ENCODE measurements around the gene NSD1. TPM values are rescaled to one million over a fixed set of nuclear protein-coding genes. Genes with fewer than 3 reads are reported as not detected.
"Not testable (repeated sequence)": the region's sequence is repeated elsewhere in the genome, so short reads cannot be mapped to it uniquely, and the experiment has no call there.

Gene NSD1
- total RNA-seq, 1 experiment from 2014 or later = 43.4 TPM

GRCh38 chr5:177301503-177302165, 168.1 kb downstream of the NSD1 start:
- no peaks in the 10 kb centered on the region for H3K27me3 ChIP-seq (ENCODE audit: control insufficient read depth, insufficient read depth, low read length)
- no peak for DNase-seq
- H3K36me3 ChIP-seq (replicated peaks; ENCODE audit: control insufficient read depth, insufficient read depth, low read length) = peaks cover 15% of the 10 kb centered on the region
- no peak overlapping the region for H3K4me3 ChIP-seq (ENCODE audit: insufficient read depth, low read depth, low read length)

DNA sequence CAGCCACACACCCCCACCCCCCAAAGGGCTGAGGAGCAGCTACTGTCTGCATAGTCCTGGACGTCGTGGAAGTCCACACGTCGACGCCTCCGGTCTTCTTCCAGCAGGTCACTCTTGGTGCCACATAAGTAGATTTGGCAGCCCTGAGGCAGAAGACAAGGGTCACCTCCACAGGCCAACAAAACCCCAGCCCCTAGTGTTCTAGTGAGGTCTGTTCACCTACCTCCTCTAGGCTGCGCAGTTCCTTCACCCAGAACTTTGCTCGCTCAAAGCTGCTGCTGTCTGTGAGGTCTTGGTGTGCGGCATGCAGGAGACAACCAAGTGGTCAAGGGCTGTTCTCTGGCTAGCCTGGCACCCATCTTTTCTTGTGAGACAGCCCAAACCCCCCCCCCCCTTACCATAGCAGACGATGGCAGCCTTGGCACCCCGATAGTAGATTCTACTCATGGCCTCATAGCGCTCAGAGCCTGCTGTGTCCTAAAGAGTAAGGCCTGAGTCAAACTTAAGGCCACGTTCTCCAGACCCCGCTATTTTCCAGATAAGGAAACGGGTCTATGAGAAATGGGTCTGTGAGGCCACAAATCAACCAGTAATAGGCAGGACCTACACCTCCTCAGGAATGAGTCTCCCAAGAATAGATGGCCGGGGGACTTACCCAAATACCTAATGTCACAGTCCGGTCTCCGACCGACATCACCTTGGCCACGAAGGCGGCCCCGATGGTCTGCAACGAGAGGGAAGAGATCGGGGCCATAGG, 169.0 kb downstream of the NSD1 start:
- Histone ChIP-seq H3K4me3 (ENCODE audit: insufficient read depth, low read depth, low read length) (peak overlapping the region; percentile 92), H3K36me3 (replicated peaks; ENCODE audit: control insufficient read depth, insufficient read depth, low read length) (peaks cover 18% of the 10 kb centered on the region), H3K27me3 (ENCODE audit: control insufficient read depth, insufficient read depth, low read length) (no peaks in the 10 kb centered on the region)
- peak; percentile 63 for DNase-seq

- Histone ChIP-seq H3K36me3 (replicated peaks; ENCODE audit: control insufficient read depth, insufficient read depth, low read length) (peaks cover 16% of the 10 kb centered on the region), H3K27me3 (ENCODE audit: control insufficient read depth, insufficient read depth, low read length) (no peaks in the 10 kb centered on the region), H3K4me3 (ENCODE audit: insufficient read depth, low read depth, low read length) (peak within 1 kb of the TSS; percentile 92)
- DNase-seq = peak; percentile 99
Measured at GRCh38 chr5:177303121-177303924, 169.8 kb downstream of the NSD1 start, which contains the start of the genes PRELID1 and RAB24. Gene PRELID1 (plus strand): TSS chr5:177303799. CDS start chr5:177303986, 187 bp downstream. Gene RAB24 (minus strand): TSS chr5:177303719. CDS start chr5:177303288, 431 bp downstream.

- peak; percentile 43 for DNase-seq
- Histone ChIP-seq H3K4me3 (ENCODE audit: insufficient read depth, low read depth, low read length) (peak overlapping the region; percentile 92), H3K27me3 (ENCODE audit: control insufficient read depth, insufficient read depth, low read length) (no peaks in the 10 kb centered on the region), H3K36me3 (replicated peaks; ENCODE audit: control insufficient read depth, insufficient read depth, low read length) (peaks cover 16% of the 10 kb centered on the region)
Measured at GRCh38 chr5:177303925-177304391, 170.4 kb downstream of the NSD1 start.

DNA sequence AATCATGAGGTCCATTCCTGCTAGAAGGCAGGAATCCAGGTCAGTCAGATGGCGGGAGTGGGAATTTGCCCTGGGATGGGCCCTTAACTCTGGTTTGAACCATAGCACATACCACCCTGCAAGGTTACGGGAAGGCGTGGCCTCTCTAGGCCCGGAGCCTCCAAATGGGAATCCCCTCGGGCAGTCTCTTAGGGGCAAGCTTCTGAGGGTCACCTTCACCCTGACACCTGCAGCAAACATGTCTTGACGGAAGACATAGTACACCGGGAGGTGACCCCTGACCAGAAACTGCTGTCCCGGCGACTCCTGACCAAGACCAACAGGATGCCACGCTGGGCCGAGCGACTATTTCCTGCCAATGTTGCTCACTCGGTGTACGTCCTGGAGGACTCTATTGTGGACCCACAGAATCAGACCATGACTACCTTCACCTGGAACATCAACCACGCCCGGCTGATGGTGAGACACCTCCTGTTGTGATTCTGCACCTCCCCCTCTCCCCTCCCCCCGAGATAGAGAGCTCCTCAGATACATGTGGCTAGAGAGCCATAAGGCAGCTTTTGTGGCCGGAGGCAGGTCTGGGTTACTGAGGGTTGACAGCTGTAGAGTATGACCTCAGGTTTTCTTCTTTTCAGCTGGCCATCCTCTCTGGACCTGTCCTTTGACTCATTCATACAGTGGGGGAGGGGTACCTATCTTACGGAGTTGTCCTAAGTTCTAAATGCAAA, 171.0 kb downstream of the NSD1 start:
- Histone ChIP-seq H3K36me3 (replicated peaks; ENCODE audit: control insufficient read depth, insufficient read depth, low read length) (peaks cover 16% of the 10 kb centered on the region), H3K4me3 (ENCODE audit: insufficient read depth, low read depth, low read length) (peak overlapping the region; percentile 92), H3K27me3 (ENCODE audit: control insufficient read depth, insufficient read depth, low read length) (no peaks in the 10 kb centered on the region)
- peak; percentile 65 for DNase-seq

DNA sequence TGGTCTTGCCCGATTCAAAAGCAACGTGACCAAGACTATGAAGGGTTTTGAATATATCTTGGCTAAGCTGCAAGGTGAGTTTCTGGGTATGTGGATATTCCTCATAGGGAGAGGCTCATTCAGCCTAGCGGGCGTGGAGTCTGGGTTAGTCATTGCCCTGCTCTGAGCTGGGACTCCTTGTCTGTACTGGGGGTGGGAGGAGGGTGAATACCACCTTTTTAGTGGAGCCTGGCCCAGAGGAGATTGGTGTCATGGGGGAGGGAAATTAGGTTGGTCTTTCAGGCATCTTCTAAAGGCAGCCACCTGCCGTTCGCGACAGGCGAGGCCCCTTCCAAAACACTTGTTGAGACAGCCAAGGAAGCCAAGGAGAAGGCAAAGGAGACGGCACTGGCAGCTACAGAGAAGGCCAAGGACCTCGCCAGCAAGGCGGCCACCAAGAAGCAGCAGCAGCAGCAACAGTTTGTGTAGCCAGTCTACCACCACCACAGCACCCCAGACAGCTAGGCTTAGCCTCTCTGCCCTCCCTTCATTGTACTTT, 172.6 kb downstream of the NSD1 start:
- not testable (repeated sequence) for H3K4me3 ChIP-seq (ENCODE audit: insufficient read depth, low read depth, low read length); DNase-seq; H3K27me3 ChIP-seq (ENCODE audit: control insufficient read depth, insufficient read depth, low read length)
- H3K36me3 ChIP-seq (replicated peaks; ENCODE audit: control insufficient read depth, insufficient read depth, low read length) = peaks cover 16% of the 10 kb centered on the region

DNA sequence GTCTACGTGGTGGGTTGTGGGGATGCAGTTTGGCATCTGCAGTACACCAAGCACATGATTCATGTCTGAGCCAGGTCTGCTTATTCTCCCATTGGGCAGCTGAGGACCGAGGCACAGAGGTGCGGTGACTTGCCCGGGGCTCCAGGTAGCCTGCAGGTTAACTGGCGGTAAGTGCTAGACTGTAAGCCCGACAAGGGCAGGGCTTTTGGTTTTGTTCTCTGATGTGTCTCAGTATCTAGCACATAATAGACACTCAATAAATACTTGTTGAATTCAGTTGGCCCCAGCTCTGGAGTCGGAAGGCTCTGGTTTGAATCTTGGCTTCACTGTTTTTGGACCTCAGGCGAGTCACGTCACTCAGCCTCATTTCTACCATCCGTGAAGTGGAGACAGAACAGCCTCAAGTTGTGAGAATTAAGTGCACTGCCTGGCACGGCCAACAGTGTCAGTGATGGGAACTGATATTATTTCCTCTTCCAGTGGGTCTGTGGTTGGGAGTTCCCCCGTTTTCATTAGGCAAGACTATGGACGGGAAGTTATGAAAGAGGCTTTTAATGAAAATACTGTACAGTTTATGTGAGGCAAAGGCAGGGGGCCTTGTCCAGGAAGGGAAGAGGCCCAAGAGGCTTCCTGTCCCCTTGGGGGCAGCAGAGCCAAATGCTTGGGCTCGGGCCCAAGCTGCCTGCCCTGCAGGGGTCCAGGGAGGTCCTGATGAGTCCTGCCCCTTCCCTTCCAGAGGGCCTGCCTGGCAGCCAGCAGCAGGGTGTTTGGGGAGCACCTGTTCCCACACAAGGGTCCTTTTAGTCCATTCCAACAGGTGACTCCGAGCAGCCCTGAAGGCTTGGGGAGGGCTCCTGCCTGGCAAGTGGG, 173.3 kb downstream of the NSD1 start:
- peak; percentile 79 for DNase-seq
- H3K4me3 ChIP-seq (ENCODE audit: insufficient read depth, low read depth, low read length) = no peak overlapping the region
- H3K27me3 ChIP-seq (ENCODE audit: control insufficient read depth, insufficient read depth, low read length) = no peaks in the 10 kb centered on the region
- H3K36me3 ChIP-seq (replicated peaks; ENCODE audit: control insufficient read depth, insufficient read depth, low read length) = peaks cover 15% of the 10 kb centered on the region

- DNase-seq = no peak
- H3K4me3 ChIP-seq (ENCODE audit: insufficient read depth, low read depth, low read length) = no peak overlapping the region
- H3K36me3 ChIP-seq (replicated peaks; ENCODE audit: control insufficient read depth, insufficient read depth, low read length) = peaks cover 14% of the 10 kb centered on the region
- no peaks in the 10 kb centered on the region for H3K27me3 ChIP-seq (ENCODE audit: control insufficient read depth, insufficient read depth, low read length)
Measured at GRCh38 chr5:177307544-177308363, 174.2 kb downstream of the NSD1 start.

GRCh38 chr5:177308740-177309139, 175.2 kb downstream of the NSD1 start:
- Histone ChIP-seq H3K36me3 (replicated peaks; ENCODE audit: control insufficient read depth, insufficient read depth, low read length) (peaks cover 14% of the 10 kb centered on the region), H3K27me3 (ENCODE audit: control insufficient read depth, insufficient read depth, low read length) (no peaks in the 10 kb centered on the region), H3K4me3 (ENCODE audit: insufficient read depth, low read depth, low read length) (no peak overlapping the region)
- no peak for DNase-seq

DNA sequence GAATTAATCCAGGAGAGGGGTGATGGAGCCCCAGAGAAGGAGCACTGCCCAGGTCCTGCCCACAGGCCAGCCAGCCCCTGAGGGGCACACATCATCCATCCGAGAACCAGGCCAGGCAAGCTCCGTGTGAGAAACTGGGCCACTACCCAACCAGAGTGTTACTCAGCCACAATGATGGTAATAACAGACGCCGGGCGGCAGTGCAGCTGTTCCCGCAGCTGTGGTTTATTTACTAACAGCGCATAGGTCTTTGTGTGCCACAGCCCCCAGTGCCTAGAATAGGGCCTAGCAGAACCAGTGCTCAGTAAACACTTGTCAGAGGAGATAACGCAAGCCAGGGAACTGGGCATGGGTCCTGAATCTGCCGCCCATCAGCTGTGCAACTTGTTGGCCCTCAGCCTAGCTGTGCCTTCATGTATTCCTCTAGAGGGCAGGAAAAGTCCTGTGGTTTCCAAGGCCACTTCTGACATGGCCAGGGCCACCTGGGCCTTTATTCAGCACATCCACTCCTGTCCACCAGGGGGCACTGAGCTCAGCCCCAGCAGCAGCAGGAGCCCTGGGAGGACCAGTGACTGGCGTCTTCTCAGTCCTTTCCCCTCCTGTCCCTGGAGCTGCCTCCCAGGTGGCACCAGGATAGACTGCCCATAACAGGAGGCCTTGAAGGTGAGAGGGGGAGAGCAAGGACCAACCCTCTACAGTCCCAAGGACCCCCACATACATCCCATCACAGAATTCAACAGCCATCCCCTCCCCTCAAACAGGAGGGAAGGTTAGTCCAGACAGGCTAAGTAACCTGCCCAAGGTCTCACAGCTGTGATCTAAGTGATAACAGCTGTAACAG, 176.0 kb downstream of the NSD1 start:
- no peaks in the 10 kb centered on the region for H3K27me3 ChIP-seq (ENCODE audit: control insufficient read depth, insufficient read depth, low read length)
- H3K4me3 ChIP-seq (ENCODE audit: insufficient read depth, low read depth, low read length) = no peak overlapping the region
- H3K36me3 ChIP-seq (replicated peaks; ENCODE audit: control insufficient read depth, insufficient read depth, low read length) = peaks cover 14% of the 10 kb centered on the region
- peak; percentile 91 for DNase-seq

- Histone ChIP-seq H3K4me3 (ENCODE audit: insufficient read depth, low read depth, low read length) (no peak overlapping the region), H3K27me3 (ENCODE audit: control insufficient read depth, insufficient read depth, low read length) (no peaks in the 10 kb centered on the region), H3K36me3 (replicated peaks; ENCODE audit: control insufficient read depth, insufficient read depth, low read length) (peaks cover 14% of the 10 kb centered on the region)
- no peak for DNase-seq
Measured at GRCh38 chr5:177310332-177310731, 176.8 kb downstream of the NSD1 start.
